ENCODE measurements around the gene CDC25B. TPM values are rescaled to one million over a fixed set of nuclear protein-coding genes. Genes with fewer than 3 reads are reported as not detected.
A peak's percentile ranks its signal among the peaks of the same experiment; 100 is the strongest.

CDC25B gene
- total and polyA plus RNA-seq, 2 of the 13 experiments (the other 11 are each of a cell fraction or from before 2014, with no cell fraction given) = 14.5 to 19.4 TPM

DNA sequence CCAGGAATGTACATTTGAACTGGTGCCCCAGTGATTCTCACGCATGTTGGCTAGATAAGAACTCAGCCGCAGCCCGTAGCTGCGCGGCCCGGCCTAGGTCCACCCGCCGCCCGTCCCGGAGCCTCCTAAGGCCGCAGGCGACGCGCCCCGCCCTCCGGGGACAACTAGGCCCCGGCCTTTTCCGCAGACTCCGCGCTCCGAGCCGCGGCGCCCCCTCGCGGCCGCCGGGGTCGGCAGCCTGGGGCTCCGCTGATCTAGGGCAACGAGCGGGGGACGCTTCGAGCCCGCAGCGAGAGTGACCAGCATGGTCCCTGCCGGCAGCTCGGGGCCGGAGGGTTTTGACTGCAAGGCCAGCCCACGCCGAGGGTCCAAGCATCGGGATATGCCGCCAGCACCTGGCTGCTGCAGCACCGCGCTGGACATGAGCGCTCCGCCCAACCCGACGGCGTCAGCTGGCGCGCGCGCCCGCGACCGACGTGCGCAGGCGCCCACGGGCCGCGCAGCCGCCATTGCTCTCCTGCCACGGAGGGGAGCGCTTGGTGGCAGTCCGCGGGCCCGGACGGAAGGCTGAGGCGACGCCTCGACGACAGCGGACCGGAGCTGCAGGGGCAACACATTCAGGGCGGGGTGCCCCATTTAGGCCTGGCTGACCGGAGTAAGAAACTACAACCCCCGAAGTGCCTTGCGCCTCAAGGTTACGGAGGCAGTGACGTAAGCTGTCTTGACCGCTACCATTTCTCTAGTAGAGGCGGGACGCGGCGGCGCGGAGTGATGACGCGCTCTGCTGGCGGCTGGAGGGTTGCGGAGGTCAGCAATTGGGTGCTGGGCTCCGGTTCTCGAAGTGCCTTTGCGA is 24.2 kb downstream of the CDC25B start, which contains the start of gene AP5S1 (continued):
- TF ChIP-seq, protein P1, sequence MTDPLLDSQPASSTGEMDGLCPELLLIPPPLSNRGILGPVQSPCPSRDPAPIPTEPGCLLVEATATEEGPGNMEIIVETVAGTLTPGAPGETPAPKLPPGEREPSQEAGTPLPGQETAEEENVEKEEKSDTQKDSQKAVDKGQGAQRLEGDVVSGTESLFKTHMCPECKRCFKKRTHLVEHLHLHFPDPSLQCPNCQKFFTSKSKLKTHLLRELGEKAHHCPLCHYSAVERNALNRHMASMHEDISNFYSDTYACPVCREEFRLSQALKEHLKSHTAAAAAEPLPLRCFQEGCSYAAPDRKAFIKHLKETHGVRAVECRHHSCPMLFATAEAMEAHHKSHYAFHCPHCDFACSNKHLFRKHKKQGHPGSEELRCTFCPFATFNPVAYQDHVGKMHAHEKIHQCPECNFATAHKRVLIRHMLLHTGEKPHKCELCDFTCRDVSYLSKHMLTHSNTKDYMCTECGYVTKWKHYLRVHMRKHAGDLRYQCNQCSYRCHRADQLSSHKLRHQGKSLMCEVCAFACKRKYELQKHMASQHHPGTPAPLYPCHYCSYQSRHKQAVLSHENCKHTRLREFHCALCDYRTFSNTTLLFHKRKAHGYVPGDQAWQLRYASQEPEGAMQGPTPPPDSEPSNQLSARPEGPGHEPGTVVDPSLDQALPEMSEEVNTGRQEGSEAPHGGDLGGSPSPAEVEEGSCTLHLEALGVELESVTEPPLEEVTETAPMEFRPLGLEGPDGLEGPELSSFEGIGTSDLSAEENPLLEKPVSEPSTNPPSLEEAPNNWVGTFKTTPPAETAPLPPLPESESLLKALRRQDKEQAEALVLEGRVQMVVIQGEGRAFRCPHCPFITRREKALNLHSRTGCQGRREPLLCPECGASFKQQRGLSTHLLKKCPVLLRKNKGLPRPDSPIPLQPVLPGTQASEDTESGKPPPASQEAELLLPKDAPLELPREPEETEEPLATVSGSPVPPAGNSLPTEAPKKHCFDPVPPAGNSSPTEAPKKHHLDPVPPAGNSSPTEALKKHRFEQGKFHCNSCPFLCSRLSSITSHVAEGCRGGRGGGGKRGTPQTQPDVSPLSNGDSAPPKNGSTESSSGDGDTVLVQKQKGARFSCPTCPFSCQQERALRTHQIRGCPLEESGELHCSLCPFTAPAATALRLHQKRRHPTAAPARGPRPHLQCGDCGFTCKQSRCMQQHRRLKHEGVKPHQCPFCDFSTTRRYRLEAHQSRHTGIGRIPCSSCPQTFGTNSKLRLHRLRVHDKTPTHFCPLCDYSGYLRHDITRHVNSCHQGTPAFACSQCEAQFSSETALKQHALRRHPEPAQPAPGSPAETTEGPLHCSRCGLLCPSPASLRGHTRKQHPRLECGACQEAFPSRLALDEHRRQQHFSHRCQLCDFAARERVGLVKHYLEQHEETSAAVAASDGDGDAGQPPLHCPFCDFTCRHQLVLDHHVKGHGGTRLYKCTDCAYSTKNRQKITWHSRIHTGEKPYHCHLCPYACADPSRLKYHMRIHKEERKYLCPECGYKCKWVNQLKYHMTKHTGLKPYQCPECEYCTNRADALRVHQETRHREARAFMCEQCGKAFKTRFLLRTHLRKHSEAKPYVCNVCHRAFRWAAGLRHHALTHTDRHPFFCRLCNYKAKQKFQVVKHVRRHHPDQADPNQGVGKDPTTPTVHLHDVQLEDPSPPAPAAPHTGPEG (CRISPR knock-in tag; IDR thresholded peaks at IDR 0.05) = peak; percentile 96
- peak; percentile 83; the same call in 1 of the 2 replicates for TF ChIP-seq ZNF430 (CRISPR knock-in tag; IDR thresholded peaks at IDR 0.05)
- TF ChIP-seq ZNF549 (CRISPR knock-in tag; IDR thresholded peaks at IDR 0.05) = peak; percentile 90; the same call in 1 of the 2 replicates
- peak; percentile 69; the same call in 1 of the 2 replicates for TF ChIP-seq MIXL1 (CRISPR knock-in tag; IDR thresholded peaks at IDR 0.05)
- TF ChIP-seq, protein P2, sequence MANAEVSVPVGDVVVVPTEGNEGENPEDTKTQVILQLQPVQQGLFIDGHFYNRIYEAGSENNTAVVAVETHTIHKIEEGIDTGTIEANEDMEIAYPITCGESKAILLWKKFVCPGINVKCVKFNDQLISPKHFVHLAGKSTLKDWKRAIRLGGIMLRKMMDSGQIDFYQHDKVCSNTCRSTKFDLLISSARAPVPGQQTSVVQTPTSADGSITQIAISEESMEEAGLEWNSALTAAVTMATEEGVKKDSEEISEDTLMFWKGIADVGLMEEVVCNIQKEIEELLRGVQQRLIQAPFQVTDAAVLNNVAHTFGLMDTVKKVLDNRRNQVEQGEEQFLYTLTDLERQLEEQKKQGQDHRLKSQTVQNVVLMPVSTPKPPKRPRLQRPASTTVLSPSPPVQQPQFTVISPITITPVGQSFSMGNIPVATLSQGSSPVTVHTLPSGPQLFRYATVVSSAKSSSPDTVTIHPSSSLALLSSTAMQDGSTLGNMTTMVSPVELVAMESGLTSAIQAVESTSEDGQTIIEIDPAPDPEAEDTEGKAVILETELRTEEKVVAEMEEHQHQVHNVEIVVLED (CRISPR knock-in tag; IDR thresholded peaks at IDR 0.05; ENCODE audit: borderline replicate concordance) = peak; percentile 98
- TF ChIP-seq MXI1 (IDR thresholded peaks at IDR 0.05; ENCODE audit: borderline replicate concordance, low read depth, low read length) = peak; percentile 86; the same call in 2 of the 3 replicates
- no peak for TF ChIP-seq ZNF432 (CRISPR knock-in tag; IDR thresholded peaks at IDR 0.05; ENCODE audit: borderline replicate concordance)
- peak; percentile 82; the same call in 1 of the 2 replicates for TF ChIP-seq ZNF138 (CRISPR knock-in tag; IDR thresholded peaks at IDR 0.05; ENCODE audit: low read depth)
- TF ChIP-seq, protein P3, sequence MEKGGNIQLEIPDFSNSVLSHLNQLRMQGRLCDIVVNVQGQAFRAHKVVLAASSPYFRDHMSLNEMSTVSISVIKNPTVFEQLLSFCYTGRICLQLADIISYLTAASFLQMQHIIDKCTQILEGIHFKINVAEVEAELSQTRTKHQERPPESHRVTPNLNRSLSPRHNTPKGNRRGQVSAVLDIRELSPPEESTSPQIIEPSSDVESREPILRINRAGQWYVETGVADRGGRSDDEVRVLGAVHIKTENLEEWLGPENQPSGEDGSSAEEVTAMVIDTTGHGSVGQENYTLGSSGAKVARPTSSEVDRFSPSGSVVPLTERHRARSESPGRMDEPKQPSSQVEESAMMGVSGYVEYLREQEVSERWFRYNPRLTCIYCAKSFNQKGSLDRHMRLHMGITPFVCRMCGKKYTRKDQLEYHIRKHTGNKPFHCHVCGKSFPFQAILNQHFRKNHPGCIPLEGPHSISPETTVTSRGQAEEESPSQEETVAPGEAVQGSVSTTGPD (CRISPR knock-in tag; IDR thresholded peaks at IDR 0.05) = no peak
- 0 out of 2 replicates have a peak, but pooled peaks have one; percentile 91 for TF ChIP-seq ZNF780A (CRISPR knock-in tag; IDR thresholded peaks at IDR 0.05)
- no peak for TF ChIP-seq CBX2 (IDR thresholded peaks at IDR 0.05; ENCODE audit: low read depth, low read length)
- TF ChIP-seq CBX2 (CRISPR knock-in tag; IDR thresholded peaks at IDR 0.05; ENCODE audit: low read depth) = no peak; the same call in 1 of the 2 replicates
- TF ChIP-seq, protein P4, sequence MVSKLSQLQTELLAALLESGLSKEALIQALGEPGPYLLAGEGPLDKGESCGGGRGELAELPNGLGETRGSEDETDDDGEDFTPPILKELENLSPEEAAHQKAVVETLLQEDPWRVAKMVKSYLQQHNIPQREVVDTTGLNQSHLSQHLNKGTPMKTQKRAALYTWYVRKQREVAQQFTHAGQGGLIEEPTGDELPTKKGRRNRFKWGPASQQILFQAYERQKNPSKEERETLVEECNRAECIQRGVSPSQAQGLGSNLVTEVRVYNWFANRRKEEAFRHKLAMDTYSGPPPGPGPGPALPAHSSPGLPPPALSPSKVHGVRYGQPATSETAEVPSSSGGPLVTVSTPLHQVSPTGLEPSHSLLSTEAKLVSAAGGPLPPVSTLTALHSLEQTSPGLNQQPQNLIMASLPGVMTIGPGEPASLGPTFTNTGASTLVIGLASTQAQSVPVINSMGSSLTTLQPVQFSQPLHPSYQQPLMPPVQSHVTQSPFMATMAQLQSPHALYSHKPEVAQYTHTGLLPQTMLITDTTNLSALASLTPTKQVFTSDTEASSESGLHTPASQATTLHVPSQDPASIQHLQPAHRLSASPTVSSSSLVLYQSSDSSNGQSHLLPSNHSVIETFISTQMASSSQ (IDR thresholded peaks at IDR 0.05; ENCODE audit: low read depth) = peak; percentile 60; the same call in 1 of the 2 replicates
- TF ChIP-seq, protein P4 (CRISPR knock-in tag; IDR thresholded peaks at IDR 0.05; ENCODE audit: borderline replicate concordance) = peak; percentile 78
- TF ChIP-seq SMARCC2 (IDR thresholded peaks at IDR 0.05) = no peak

All from HepG2 (cell line).